ENCODE measurements around the gene WAC. TPM values are rescaled to one million over a fixed set of nuclear protein-coding genes. Genes with fewer than 3 reads are reported as not detected.
A peak's percentile ranks its signal among the peaks of the same experiment; 100 is the strongest.

WAC gene
- total and polyA plus RNA-seq, 12 donors, result 23.6 to 143 (median 104) TPM

GRCh38 chr10:28668363-28669226 lies 135.7 kb downstream of the WAC start:
- H3K4me3 ChIP-seq, result peak overlapping the region in 2 of 4 donors; percentile 30 to 59
- H3K36me3 ChIP-seq (replicated peaks in 1 of 2), result no peaks in the 10 kb centered on the region
- H3K27me3 ChIP-seq, result no peaks in the 10 kb centered on the region
- peak in 6 of 7 donors; percentile 42 to 66 (median 59) for DNase-seq
- no peaks in the 10 kb centered on the region for H3K9me3 ChIP-seq (replicated peaks in 1 of 3)
- intact Hi-C loops (cut with DNase I), result loop anchor here (5.0 to 10.0 kb wide), 5 partner anchors 209 to 636 kb away; no protein-coding TSS in a partner anchor
- peak overlapping the region in 1 of 5 donors; percentile 58 for H3K27ac ChIP-seq
- peaks cover 0 to 6% of the 10 kb centered on the region in 2 donors for H3K4me1 ChIP-seq (replicated peaks in 1 of 2)
- WGBS, 4 donors, result 0 to 3% (median 2%) methylated on average over 31 to 59 of the region's 59 CpGs
- TF ChIP-seq POLR2A (IDR thresholded peaks at IDR 0.05), result peak in 1 of 2 donors; percentile 13
- TF ChIP-seq, protein P1, sequence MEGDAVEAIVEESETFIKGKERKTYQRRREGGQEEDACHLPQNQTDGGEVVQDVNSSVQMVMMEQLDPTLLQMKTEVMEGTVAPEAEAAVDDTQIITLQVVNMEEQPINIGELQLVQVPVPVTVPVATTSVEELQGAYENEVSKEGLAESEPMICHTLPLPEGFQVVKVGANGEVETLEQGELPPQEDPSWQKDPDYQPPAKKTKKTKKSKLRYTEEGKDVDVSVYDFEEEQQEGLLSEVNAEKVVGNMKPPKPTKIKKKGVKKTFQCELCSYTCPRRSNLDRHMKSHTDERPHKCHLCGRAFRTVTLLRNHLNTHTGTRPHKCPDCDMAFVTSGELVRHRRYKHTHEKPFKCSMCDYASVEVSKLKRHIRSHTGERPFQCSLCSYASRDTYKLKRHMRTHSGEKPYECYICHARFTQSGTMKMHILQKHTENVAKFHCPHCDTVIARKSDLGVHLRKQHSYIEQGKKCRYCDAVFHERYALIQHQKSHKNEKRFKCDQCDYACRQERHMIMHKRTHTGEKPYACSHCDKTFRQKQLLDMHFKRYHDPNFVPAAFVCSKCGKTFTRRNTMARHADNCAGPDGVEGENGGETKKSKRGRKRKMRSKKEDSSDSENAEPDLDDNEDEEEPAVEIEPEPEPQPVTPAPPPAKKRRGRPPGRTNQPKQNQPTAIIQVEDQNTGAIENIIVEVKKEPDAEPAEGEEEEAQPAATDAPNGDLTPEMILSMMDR (IDR thresholded peaks at IDR 0.05), result no peak

DNA sequence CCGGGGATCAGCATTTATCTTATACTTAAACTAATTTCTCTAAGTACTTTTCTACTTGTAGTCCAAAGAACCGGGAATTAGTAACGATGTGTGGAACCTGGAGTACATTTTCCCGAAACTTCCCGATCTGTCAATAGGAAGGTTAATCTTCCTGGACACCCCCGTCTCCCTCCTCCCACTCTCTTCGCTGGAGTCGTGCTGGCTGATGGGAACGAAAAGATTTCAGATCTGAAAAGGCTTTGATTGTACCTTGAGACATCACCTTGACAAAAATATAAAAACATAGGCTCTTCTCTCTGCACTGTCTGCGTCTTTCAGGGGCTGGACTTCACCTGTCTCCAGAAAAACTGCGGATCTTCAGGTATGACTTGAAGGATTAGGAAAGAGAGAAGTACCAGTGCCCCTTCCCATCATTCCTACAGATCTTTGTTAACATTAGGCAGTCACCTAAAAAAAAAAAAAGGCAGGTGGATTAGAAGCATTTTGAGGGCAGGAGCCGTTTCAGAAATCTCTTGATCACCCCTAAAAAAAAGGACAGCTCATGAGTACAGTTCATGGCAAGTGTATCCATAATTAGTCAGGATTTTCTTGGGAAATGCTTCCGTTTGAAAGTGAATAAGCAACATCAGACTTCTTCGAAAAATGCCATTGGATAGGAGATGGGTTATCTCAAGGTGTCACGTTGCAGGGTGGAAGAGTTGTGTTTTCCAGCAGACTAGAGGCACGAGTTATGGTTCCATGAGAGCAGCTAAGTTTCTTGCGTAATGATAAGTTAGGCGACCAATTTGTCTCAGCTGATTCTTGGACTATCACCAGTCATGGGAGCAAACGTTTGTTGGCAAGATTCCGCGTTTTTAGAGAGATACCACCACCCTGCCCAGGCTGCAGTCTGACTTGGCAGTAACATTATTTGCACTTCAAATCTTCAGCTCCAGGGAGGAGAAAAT lies 136.6 kb downstream of the WAC start:
- H3K27ac ChIP-seq, result peak overlapping the region in 1 of 5 donors; percentile 58
- TF ChIP-seq, protein P1 (IDR thresholded peaks at IDR 0.05), result no peak
- no peak for TF ChIP-seq POLR2A (IDR thresholded peaks at IDR 0.05)
- H3K9me3 ChIP-seq (replicated peaks in 1 of 3), result no peaks in the 10 kb centered on the region
- intact Hi-C loops (cut with DNase I), result loop anchor here (5.0 to 10.0 kb wide), 5 partner anchors 208 to 635 kb away; no protein-coding TSS in a partner anchor
- H3K4me1 ChIP-seq (replicated peaks in 1 of 2), result peaks cover 0 to 6% of the 10 kb centered on the region in 2 donors
- no peaks in the 10 kb centered on the region for H3K27me3 ChIP-seq
- DNase-seq, result no peak
- H3K4me3 ChIP-seq, result peak overlapping the region in 1 of 4 donors; percentile 59
- no peaks in the 10 kb centered on the region for H3K36me3 ChIP-seq (replicated peaks in 1 of 2)
- 36 to 42% (median 38%) methylated on average over 21 of the region's 21 CpGs for WGBS, 4 donors

Small RNAs within 50 kb of the gene (small RNA-seq; reads per million reads assigned to genes)
- 0 reads per million in 2 donors for gene RNU4ATAC6P
- gene RNU6-1067P, result 0 to 0.12 reads per million in 2 donors

Other genes starting within 250 kb of the WAC start
- gene MPP7, start 230.1 kb upstream of the WAC start, total RNA-seq, result 10 to 100 TPM in 1 of 9 donors, 1 to 10 TPM in 8; 3.0 to 12.0 (median 6.8) TPM
- gene MPP7, start 230.1 kb upstream of the WAC start, polyA plus RNA-seq, result 1 to 10 TPM; 1.7 to 3.5 (median 1.8) TPM
- gene BAMBI, start 144.4 kb downstream of the WAC start, total RNA-seq, result 100 to 1,000 TPM in 3 of 9 donors, 10 to 100 TPM in 6; 19.5 to 114 (median 86.6) TPM
- gene BAMBI, start 144.4 kb downstream of the WAC start, polyA plus RNA-seq, result 10 to 100 TPM; 21.0 to 41.6 (median 21.2) TPM